GM21825 (cell line): ENCODE data around the gene NDST4.
A peak's percentile ranks its signal among the peaks of the same experiment; 100 is the strongest.

ENCODE experiments used
- ATAC-seq: cut with Tn5 transposase; IDR thresholded peaks from one replicate; pipeline ENCODE4 v1.9.1; 2021; ENCODE audit warnings: mild to moderate bottlenecking, moderate library complexity; ENCODE audit not compliant: unreplicated experiment

Gene NDST4

GRCh38 chr4:114807759-114808404 is 305.5 kb downstream of the NDST4 start:
- ATAC-seq, result peak; percentile 99

- ATAC-seq, result no peak
Measured at GRCh38 chr4:114807357-114807756, 306.1 kb downstream of the NDST4 start.

GRCh38 chr4:114791976-114792375 is 321.4 kb downstream of the NDST4 start:
- no peak for ATAC-seq

GRCh38 chr4:114785570-114785969 is 327.9 kb downstream of the NDST4 start:
- no peak for ATAC-seq

GRCh38 chr4:114783215-114783595 is 330.2 kb downstream of the NDST4 start:
- ATAC-seq, result no peak

- ATAC-seq, result no peak
Measured at GRCh38 chr4:114782415-114783214, 330.8 kb downstream of the NDST4 start.

- no peak for ATAC-seq
Measured at GRCh38 chr4:114780205-114780604, 333.2 kb downstream of the NDST4 start.
